HCT116 (cell line): ENCODE results near the gene GPR39. TPM values are rescaled to one million over a fixed set of nuclear protein-coding genes. Genes with fewer than 3 reads are reported as not detected.
A peak's percentile ranks its signal among the peaks of the same experiment; 100 is the strongest.

Experiments
- ATAC-seq: fragments of 200-7000 bp; cut with Tn5 transposase; 2 replicates; pipeline ENCODE4 v1.9.1; 2020; ENCODE audit warnings: mild to moderate bottlenecking, moderate library complexity
- BruUV-seq: library from RNA; stranded (reverse); fragments of 400-500 nt; replicated peaks from 2 replicates; lab custom pipeline; 2021; lab: Mats Ljungman, UMichigan
- CTCF ChIA-PET: fragments of 300-600 bp; sonication (Branson Sonifier 250); formaldehyde crosslinking; loops from one replicate; lab custom pipeline; 2021; ENCODE audit warnings: antibody characterized with exemption; lab: Charles Lee
- POLR2A ChIA-PET: fragments of 300-600, 350-600 bp; sonication (Branson Sonifier 250); formaldehyde crosslinking; loops from one replicate; lab custom pipeline; 2021; ENCODE audit warnings: antibody characterized with exemption; lab: Charles Lee
- RAD21 ChIA-PET, 2 experiments: fragments of 300-600 bp; sonication (Branson Sonifier 250); formaldehyde crosslinking; loops; one replicate each; lab custom pipeline; 2023; ENCODE audit warnings: low total read pairs in 2 of 2; ENCODE audit not compliant: uncharacterized antibody in 2 of 2, unreplicated experiment in 2 of 2, low non-redundant PET in 1 of 2; lab: Charles Lee
- DNase-seq: peaks from one replicate; pipeline ENCODE4 v3.0.0-alpha.2; 2010; ENCODE audit warnings: low read depth, low spot score
- H2AFZ ChIP-seq: fragments of 200-600 bp; shearing (Covaris generic), sonication (generic); 2 replicates; pipeline ENCODE4 v1.6.1; 2017; ENCODE audit warnings: low read depth, mixed run types, mixed read lengths, antibody characterized with exemption, low read length; ENCODE audit not compliant: poor library complexity, severe bottlenecking
- H3K27ac ChIP-seq: 2 replicates; pipeline ENCODE4 v1.5.1; 2012; ENCODE audit warnings: low read depth, low read length
- H3K27me3 ChIP-seq: fragments of 200-600 bp; sonication (generic); 2 replicates; pipeline ENCODE4 v1.6.1; 2016; ENCODE audit warnings: mixed run types, low read length, mixed read lengths; ENCODE audit not compliant: insufficient read depth
- H3K36me3 ChIP-seq, 2 experiments: fragments of 200-500 bp in 1 of 2; fragments of 200-600 bp in 1 of 2; sonication (Bioruptor generic) in 1 of 2; sonication (generic) in 1 of 2; 2 replicates each; pipeline versions ENCODE4 v1.5.1 to v1.6.1; 2014 to 2016; ENCODE audit warnings: low read length in 2 of 2, inconsistent platforms in 1 of 2, mixed read lengths in 1 of 2, mixed run types in 1 of 2; ENCODE audit not compliant: insufficient read depth in 2 of 2, control insufficient read depth in 1 of 2
- H3K4me1 ChIP-seq, 2 experiments: fragments of 200-600 bp in 1 of 2; sonication (generic) in 1 of 2; 2 replicates each; pipeline versions ENCODE4 v1.5.1 to v1.6.1; 2012 to 2017; ENCODE audit warnings: low read length in 2 of 2, inconsistent platforms in 1 of 2, mild to moderate bottlenecking in 1 of 2, mixed read lengths in 1 of 2, mixed run types in 1 of 2, moderate library complexity in 1 of 2; ENCODE audit not compliant: insufficient read depth in 2 of 2, control insufficient read depth in 1 of 2
- H3K4me2 ChIP-seq: fragments of 200-600 bp; sonication (generic); 2 replicates; pipeline ENCODE4 v1.6.1; 2017; ENCODE audit warnings: mixed run types, low read length, mixed read lengths
- H3K4me3 ChIP-seq, 2 experiments: fragments of 200-600 bp in 1 of 2; sonication (generic) in 1 of 2; replicated peaks in 1 of 2; 2 replicates each; pipeline ENCODE4 v1.5.1; 2011 to 2016; ENCODE audit warnings: low read length in 2 of 2, control low read depth in 1 of 2, low read depth in 1 of 2, mild to moderate bottlenecking in 1 of 2, mixed read lengths in 1 of 2, mixed run types in 1 of 2
- H3K79me2 ChIP-seq: fragments of 200-600 bp; sonication (generic); 2 replicates; pipeline ENCODE4 v1.6.1; 2017; ENCODE audit warnings: mild to moderate bottlenecking, mixed run types, low read length, moderate library complexity, mixed read lengths; ENCODE audit not compliant: insufficient read depth
- H3K9ac ChIP-seq: fragments of 200-600 bp; sonication (generic); 2 replicates; pipeline ENCODE4 v1.6.1; 2016; ENCODE audit warnings: low read length, mixed read lengths
- H3K9me2 ChIP-seq: fragments of 200-600 bp; sonication (generic), shearing (Covaris generic); 2 replicates; pipeline ENCODE4 v1.6.1; 2017; ENCODE audit warnings: mixed run types, mild to moderate bottlenecking, moderate library complexity; ENCODE audit not compliant: insufficient read depth
- H3K9me3 ChIP-seq, 2 experiments: fragments of 200-500 bp in 1 of 2; fragments of 200-600 bp in 1 of 2; sonication (Bioruptor generic) in 1 of 2; sonication (generic) in 1 of 2; 2 replicates each; pipeline ENCODE4 v1.6.1; 2014 to 2017; ENCODE audit warnings: low read length in 2 of 2, mixed read lengths in 2 of 2, inconsistent platforms in 1 of 2, low read depth in 1 of 2, mild to moderate bottlenecking in 1 of 2, mixed run types in 1 of 2, moderate library complexity in 1 of 2; ENCODE audit not compliant: control insufficient read depth in 1 of 2, insufficient read depth in 1 of 2
- H4K20me1 ChIP-seq: fragments of 200-600 bp; sonication (generic), shearing (Covaris generic); 2 replicates; pipeline ENCODE4 v1.6.1; 2017; ENCODE audit warnings: mixed run types, mild to moderate bottlenecking, moderate library complexity; ENCODE audit not compliant: insufficient read depth
- ATF3 ChIP-seq: IDR thresholded peaks from 2 replicates; pipeline ENCODE4 v1.6.1; 2012
- CBX3 ChIP-seq: IDR thresholded peaks from 2 replicates; pipeline ENCODE4 v1.6.1; 2012; ENCODE audit warnings: low read depth
- EZH2phosphoT487 ChIP-seq: fragments of 200-600 bp; IDR thresholded peaks from 2 replicates; pipeline ENCODE4 v1.6.1; 2018; ENCODE audit warnings: antibody characterized with exemption, borderline replicate concordance
- FOSL1 ChIP-seq: IDR thresholded peaks from 2 replicates; pipeline ENCODE4 v1.6.1; 2012; ENCODE audit warnings: low read depth
- JUND ChIP-seq: IDR thresholded peaks from 2 replicates; pipeline ENCODE4 v1.6.1; 2012
- RAD21 ChIP-seq: IDR thresholded peaks from 2 replicates; pipeline ENCODE4 v1.6.1; 2012; ENCODE audit warnings: low read depth, mild to moderate bottlenecking
- SIN3A ChIP-seq: IDR thresholded peaks from 2 replicates; pipeline ENCODE4 v1.6.1; 2012; ENCODE audit warnings: low read depth
- SP1 ChIP-seq: IDR thresholded peaks from 2 replicates; pipeline ENCODE4 v1.6.1; 2012; ENCODE audit warnings: low read depth
- SRF ChIP-seq: IDR thresholded peaks from 2 replicates; pipeline ENCODE4 v1.6.1; 2012; ENCODE audit warnings: low read depth
- ZFX ChIP-seq: fragments of 450-650 bp; IDR thresholded peaks from 2 replicates; pipeline ENCODE4 v1.6.1; 2017
- intact Hi-C: fragments of 100-400 bp; cut with micrococcal nuclease; formaldehyde crosslinking; loops from 2 replicates; pipeline ENCODE4 v1.10.0; 2022
- total RNA-seq: library from RNA; stranded (reverse); gene quantifications from one replicate; pipeline ENCODE4 v1.2.1, GENCODE V29; 2021; ENCODE audit not compliant: unreplicated experiment
- TF ChIP-seq, protein P1 (sequence below): IDR thresholded peaks from 2 replicates; pipeline ENCODE4 v1.6.1; 2012
- TF ChIP-seq, protein P2 (sequence below): IDR thresholded peaks from 2 replicates; pipeline ENCODE4 v1.6.1; 2011; ENCODE audit warnings: mild to moderate bottlenecking, low read length, moderate library complexity; ENCODE audit not compliant: insufficient replicate concordance; ENCODE audit errors: extremely low read depth

GPR39 gene
- total RNA-seq, 1 experiment from 2014 or later, result 5.1 TPM

- no peak overlapping the region for H2AFZ ChIP-seq
- intact Hi-C loops, result no loop called here
- no peak for DNase-seq
- no TSS peak for BruUV-seq
- no peaks in the 10 kb centered on the region for H3K9me2 ChIP-seq
- CTCF ChIA-PET, result interaction anchor here (0.9 kb wide), 1 partner anchor 9 kb away, joined by 4 read pairs; no protein-coding TSS in a partner anchor
- peaks cover 0 to 27% of the 10 kb centered on the region in 2 experiments; a peak in 2 of 4 replicates for H3K4me1 ChIP-seq
- peak overlapping the region; percentile 10; the same call in 1 of the 2 replicates for H3K9ac ChIP-seq
- H3K27me3 ChIP-seq, result no peaks in the 10 kb centered on the region
- H3K79me2 ChIP-seq, result no peaks in the 10 kb centered on the region
- TF ChIP-seq, protein P1, sequence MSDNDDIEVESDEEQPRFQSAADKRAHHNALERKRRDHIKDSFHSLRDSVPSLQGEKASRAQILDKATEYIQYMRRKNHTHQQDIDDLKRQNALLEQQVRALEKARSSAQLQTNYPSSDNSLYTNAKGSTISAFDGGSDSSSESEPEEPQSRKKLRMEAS, result no peak
- TF ChIP-seq FOSL1, result peak; percentile 42; the same call in 1 of the 2 replicates
- peak; percentile 30; the same call in 1 of the 2 replicates for TF ChIP-seq JUND
- TF ChIP-seq SRF, result no peak
- 0 out of 2 replicates have a peak, but pooled peaks have one; percentile 38 for TF ChIP-seq SP1
- TF ChIP-seq, all 23 proteins: peak for 3
- peak; percentile 73 for ATAC-seq
- no peak overlapping the region for H3K27ac ChIP-seq
- H3K4me3 ChIP-seq, result peak overlapping the region in 1 of 2 experiments; percentile 18; a peak in 1 of 4 replicates
- no peaks in the 10 kb centered on the region for H3K9me3 ChIP-seq
- H4K20me1 ChIP-seq, result no peaks in the 10 kb centered on the region
- peak overlapping the region; percentile 58 for H3K4me2 ChIP-seq
- RAD21 ChIA-PET, result no interaction called here
- POLR2A ChIA-PET, result no interaction called here
- no peaks in the 10 kb centered on the region for H3K36me3 ChIP-seq
Measured at GRCh38 chr2:132430895-132431294, 14.3 kb downstream of the GPR39 start.

DNA sequence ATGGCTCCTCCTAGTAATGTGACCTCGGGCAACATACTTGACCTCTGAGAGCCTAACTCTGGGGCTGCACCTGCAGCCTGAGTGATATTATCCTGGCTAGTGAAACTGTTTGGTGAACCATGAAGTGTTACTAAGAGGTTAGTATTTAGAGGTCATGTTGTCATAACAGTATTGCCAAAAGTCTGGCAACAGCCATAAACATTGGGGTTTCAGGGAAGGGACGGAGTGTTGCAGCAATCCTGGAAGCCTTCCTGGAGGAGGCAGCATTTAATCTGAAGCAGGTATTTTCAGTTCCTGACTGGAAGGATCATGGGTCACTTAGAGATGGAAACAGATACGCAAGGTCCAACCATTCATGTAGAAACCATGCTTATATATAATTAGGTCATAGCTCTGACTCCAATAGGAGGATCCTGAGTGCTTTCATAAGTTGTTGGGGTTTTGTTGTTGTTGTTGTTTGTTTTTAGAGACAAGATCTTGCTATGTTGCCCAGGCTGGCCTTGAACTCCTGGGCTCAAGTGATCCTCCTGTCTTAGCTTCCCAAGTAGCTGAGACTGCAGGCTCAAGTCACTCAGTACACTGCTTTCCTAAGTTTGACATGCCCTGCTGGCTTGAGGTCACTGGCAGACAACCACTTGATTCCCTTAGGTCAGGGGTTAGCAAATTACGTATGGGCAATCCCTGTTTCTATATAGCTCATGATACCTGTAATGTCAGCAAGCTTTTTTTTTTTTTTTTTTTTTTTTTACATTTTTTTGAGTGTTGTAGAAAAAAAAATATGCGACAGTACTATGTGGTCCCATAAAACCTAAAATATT lies 21.5 kb downstream of the GPR39 start:
- H3K9me3 ChIP-seq, result no peaks in the 10 kb centered on the region
- H3K4me3 ChIP-seq, result 0 out of 4 replicates have a peak overlapping the region, but pooled peaks of 1 of the 2 experiments have one; percentile 12
- DNase-seq (no peak), ATAC-seq (peak; percentile 49)
- H3K9ac ChIP-seq, result 0 out of 2 replicates have a peak overlapping the region, but pooled peaks have one; percentile 9
- H3K36me3 ChIP-seq, result no peaks in the 10 kb centered on the region
- CTCF ChIA-PET, result interaction anchor here (0.8 to 1.9 kb wide), 3 partner anchors 11 to 109 kb away, joined by 3 to 6 read pairs (median 4); partner anchors contain the start of gene GPR39
- peaks cover 15 to 42% of the 10 kb centered on the region in 2 experiments for H3K4me1 ChIP-seq
- POLR2A ChIA-PET, result interaction anchor here (0.7 to 1.0 kb wide), 3 partner anchors 11 to 36 kb away, joined by 3 to 4 read pairs (median 3); partner anchors contain the start of gene GPR39
- H2AFZ ChIP-seq, result no peak overlapping the region
- BruUV-seq, result no TSS peak
- H4K20me1 ChIP-seq, result no peaks in the 10 kb centered on the region
- no peaks in the 10 kb centered on the region for H3K9me2 ChIP-seq
- H3K27ac ChIP-seq, result peak overlapping the region; percentile 36; the same call in 1 of the 2 replicates
- intact Hi-C loops, result loop anchor here (1.0 kb wide), 1 partner anchor 22 kb away; the partner anchor contains the start of gene GPR39
- H3K79me2 ChIP-seq, result no peaks in the 10 kb centered on the region
- RAD21 ChIA-PET, result no interaction called here
- no peaks in the 10 kb centered on the region for H3K27me3 ChIP-seq
- peak overlapping the region; percentile 71 for H3K4me2 ChIP-seq
- TF ChIP-seq RAD21 (no peak), EZH2phosphoT487 (no peak), CBX3 (no peak), SIN3A (no peak), FOSL1 (no peak), JUND (no peak), ZFX (no peak), ATF3 (no peak)
- TF ChIP-seq, protein P2, sequence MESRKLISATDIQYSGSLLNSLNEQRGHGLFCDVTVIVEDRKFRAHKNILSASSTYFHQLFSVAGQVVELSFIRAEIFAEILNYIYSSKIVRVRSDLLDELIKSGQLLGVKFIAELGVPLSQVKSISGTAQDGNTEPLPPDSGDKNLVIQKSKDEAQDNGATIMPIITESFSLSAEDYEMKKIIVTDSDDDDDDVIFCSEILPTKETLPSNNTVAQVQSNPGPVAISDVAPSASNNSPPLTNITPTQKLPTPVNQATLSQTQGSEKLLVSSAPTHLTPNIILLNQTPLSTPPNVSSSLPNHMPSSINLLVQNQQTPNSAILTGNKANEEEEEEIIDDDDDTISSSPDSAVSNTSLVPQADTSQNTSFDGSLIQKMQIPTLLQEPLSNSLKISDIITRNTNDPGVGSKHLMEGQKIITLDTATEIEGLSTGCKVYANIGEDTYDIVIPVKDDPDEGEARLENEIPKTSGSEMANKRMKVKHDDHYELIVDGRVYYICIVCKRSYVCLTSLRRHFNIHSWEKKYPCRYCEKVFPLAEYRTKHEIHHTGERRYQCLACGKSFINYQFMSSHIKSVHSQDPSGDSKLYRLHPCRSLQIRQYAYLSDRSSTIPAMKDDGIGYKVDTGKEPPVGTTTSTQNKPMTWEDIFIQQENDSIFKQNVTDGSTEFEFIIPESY, result no peak
